Endodermal cell (in vitro differentiated cells): ENCODE data around the gene GPATCH8. TPM values are rescaled to one million over a fixed set of nuclear protein-coding genes. Genes with fewer than 3 reads are reported as not detected.

ENCODE experiments used
- DNase-seq: peaks from one replicate; pipeline ENCODE4 v3.0.0-alpha.2; 2017
- H3K27ac ChIP-seq: 2 replicates; pipeline ENCODE4 v1.5.1; 2013; ENCODE audit warnings: mild to moderate bottlenecking, low read depth, low read length, moderate library complexity
- H3K27me3 ChIP-seq: 2 replicates; pipeline ENCODE4 v1.6.1; 2013; ENCODE audit warnings: mild to moderate bottlenecking, low read length, moderate library complexity; ENCODE audit not compliant: insufficient read depth, control insufficient read depth, poor library complexity, severe bottlenecking
- H3K36me3 ChIP-seq: 2 replicates; pipeline ENCODE4 v1.7.0; 2013; ENCODE audit warnings: mild to moderate bottlenecking, low read length, moderate library complexity; ENCODE audit not compliant: control insufficient read depth, insufficient read depth
- H3K4me1 ChIP-seq: one replicate; pipeline ENCODE4 v1.7.0; 2013; ENCODE audit warnings: low read length; ENCODE audit not compliant: control insufficient read depth, insufficient read depth
- H3K4me3 ChIP-seq: 2 replicates; pipeline ENCODE4 v1.5.1; 2013; ENCODE audit warnings: mild to moderate bottlenecking, low read length, moderate library complexity
- H3K9ac ChIP-seq: 2 replicates; pipeline ENCODE4 v1.6.1; 2013; ENCODE audit warnings: mild to moderate bottlenecking, low read length, moderate library complexity; ENCODE audit not compliant: poor library complexity, severe bottlenecking; ENCODE audit errors: extremely low read depth
- H3K9me3 ChIP-seq: 2 replicates; pipeline ENCODE4 v1.6.1; 2013; ENCODE audit warnings: mild to moderate bottlenecking, low read length, moderate library complexity; ENCODE audit not compliant: control insufficient read depth
- H3K27ac Mint-ChIP-seq: 2 replicates; pipeline ENCODE4 v1.8.0; 2020; ENCODE audit warnings: mixed read lengths
- H3K27me3 Mint-ChIP-seq: 2 replicates; pipeline ENCODE4 v1.8.0; 2021; ENCODE audit warnings: mild to moderate bottlenecking, mixed read lengths; ENCODE audit not compliant: insufficient read depth
- H3K36me3 Mint-ChIP-seq: 2 replicates; pipeline ENCODE4 v1.8.0; 2020; ENCODE audit warnings: low read depth, mixed read lengths
- H3K4me1 Mint-ChIP-seq: 2 replicates; pipeline ENCODE4 v1.8.0; 2020; ENCODE audit warnings: mixed read lengths
- H3K4me3 Mint-ChIP-seq: 2 replicates; pipeline ENCODE4 v1.8.0; 2020; ENCODE audit warnings: mild to moderate bottlenecking, moderate library complexity, mixed read lengths
- H3K9me3 Mint-ChIP-seq: 2 replicates; pipeline ENCODE4 v1.8.0; 2020; ENCODE audit warnings: mild to moderate bottlenecking, mixed read lengths
- CTCF ChIP-seq: fragments of 200-600 bp; sonication (generic); conservative IDR thresholded peaks from 2 replicates; pipeline ENCODE4 v1.5.0; 2021; ENCODE audit warnings: antibody characterized with exemption, mild to moderate bottlenecking
- WGBS, 2 experiments: methylation state at CpG; one replicate each; pipeline versions ENCODE4 v1.1.5 to v1.1.7; 2013; ENCODE audit warnings: missing lambda C conversion rate in 2 of 2, mixed read lengths in 1 of 2; ENCODE audit not compliant: insufficient coverage in 1 of 2, insufficient read length in 1 of 2; 5-methylcytosine and 5-hydroxymethylcytosine counted together
- total RNA-seq, 2 donors: library from RNA; stranded (reverse); fragmentation: NEBNext Ultra II Directional in 1 of 2; extraction: Animal tissue kit (Norgen Biotek cat#: 25700) in 1 of 2; gene quantifications; 2 replicates in 1 of 2; 3 replicates in 1 of 2; pipeline ENCODE4 v1.2.1, GENCODE V29; 2021

The GPATCH8 gene
- total RNA-seq, 2 donors from 2014 or later: 49.9 to 55.2 TPM

GRCh38 chr17:44487170-44487569, 16.0 kb downstream of the GPATCH8 start:
- 82 to 95% methylated on average over 1 to 2 of the region's 2 CpGs for WGBS, 2 experiments
- Histone ChIP-seq H3K4me1 (no peaks in the 10 kb centered on the region), H3K9ac (no peak overlapping the region), H3K4me3 (no peak overlapping the region), H3K27ac (no peak overlapping the region), H3K9me3 (no peaks in the 10 kb centered on the region), H3K27me3 (no peaks in the 10 kb centered on the region), H3K36me3 (peaks cover 24% of the 10 kb centered on the region)
- H3K36me3 Mint-ChIP-seq: peaks cover 25% of the 10 kb centered on the region
- no peak for DNase-seq
- TF ChIP-seq CTCF: no peak
- no peaks in the 10 kb centered on the region for H3K4me1 Mint-ChIP-seq
- no peak overlapping the region for H3K4me3 Mint-ChIP-seq
- no peak overlapping the region for H3K27ac Mint-ChIP-seq
- H3K9me3 Mint-ChIP-seq: no peaks in the 10 kb centered on the region
- no peaks in the 10 kb centered on the region for H3K27me3 Mint-ChIP-seq

- no peak overlapping the region for H3K9ac ChIP-seq
- no peak overlapping the region for H3K4me3 ChIP-seq
- Mint-ChIP-seq H3K27ac (no peak overlapping the region), H3K4me1 (peaks cover 16% of the 10 kb centered on the region), H3K4me3 (no peak overlapping the region), H3K36me3 (peaks cover 21% of the 10 kb centered on the region), H3K27me3 (no peaks in the 10 kb centered on the region), H3K9me3 (no peaks in the 10 kb centered on the region)
- peaks cover 4% of the 10 kb centered on the region for H3K4me1 ChIP-seq
- H3K27ac ChIP-seq: no peak overlapping the region
- H3K9me3 ChIP-seq: no peaks in the 10 kb centered on the region
- peaks cover 53% of the 10 kb centered on the region for H3K36me3 ChIP-seq
- WGBS, 2 experiments: 91 to 93% methylated on average over 5 to 6 of the region's 6 CpGs
- DNase-seq: no peak
- no peaks in the 10 kb centered on the region for H3K27me3 ChIP-seq
- TF ChIP-seq CTCF: no peak
These were observed 29.8 kb downstream of the GPATCH8 start for GRCh38 chr17:44473367-44473766.

GRCh38 chr17:44469676-44470075, 33.5 kb downstream of the GPATCH8 start:
- DNase-seq: no peak
- no peak overlapping the region for H3K9ac ChIP-seq
- no peak for TF ChIP-seq CTCF
- H3K27ac ChIP-seq: no peak overlapping the region
- peaks cover 25% of the 10 kb centered on the region for H3K4me1 Mint-ChIP-seq
- H3K27ac Mint-ChIP-seq: no peak overlapping the region
- no peak overlapping the region for H3K4me3 Mint-ChIP-seq
- H3K4me3 ChIP-seq: no peak overlapping the region
- peaks cover 4% of the 10 kb centered on the region for H3K4me1 ChIP-seq
- no peaks in the 10 kb centered on the region for H3K27me3 Mint-ChIP-seq
- H3K27me3 ChIP-seq: no peaks in the 10 kb centered on the region
- H3K9me3 ChIP-seq: peaks cover 6% of the 10 kb centered on the region
- peaks cover 52% of the 10 kb centered on the region for H3K36me3 ChIP-seq
- H3K36me3 Mint-ChIP-seq: peaks cover 37% of the 10 kb centered on the region
- WGBS, 2 experiments: 86 to 91% methylated on average over 2 of the region's 2 CpGs
- no peaks in the 10 kb centered on the region for H3K9me3 Mint-ChIP-seq
